Measurements from ENCODE around the gene EIF5B.

GRCh38 chr2:99299580-99299979, 37.6 kb upstream of the EIF5B start:
- TF ChIP-seq, protein P1, sequence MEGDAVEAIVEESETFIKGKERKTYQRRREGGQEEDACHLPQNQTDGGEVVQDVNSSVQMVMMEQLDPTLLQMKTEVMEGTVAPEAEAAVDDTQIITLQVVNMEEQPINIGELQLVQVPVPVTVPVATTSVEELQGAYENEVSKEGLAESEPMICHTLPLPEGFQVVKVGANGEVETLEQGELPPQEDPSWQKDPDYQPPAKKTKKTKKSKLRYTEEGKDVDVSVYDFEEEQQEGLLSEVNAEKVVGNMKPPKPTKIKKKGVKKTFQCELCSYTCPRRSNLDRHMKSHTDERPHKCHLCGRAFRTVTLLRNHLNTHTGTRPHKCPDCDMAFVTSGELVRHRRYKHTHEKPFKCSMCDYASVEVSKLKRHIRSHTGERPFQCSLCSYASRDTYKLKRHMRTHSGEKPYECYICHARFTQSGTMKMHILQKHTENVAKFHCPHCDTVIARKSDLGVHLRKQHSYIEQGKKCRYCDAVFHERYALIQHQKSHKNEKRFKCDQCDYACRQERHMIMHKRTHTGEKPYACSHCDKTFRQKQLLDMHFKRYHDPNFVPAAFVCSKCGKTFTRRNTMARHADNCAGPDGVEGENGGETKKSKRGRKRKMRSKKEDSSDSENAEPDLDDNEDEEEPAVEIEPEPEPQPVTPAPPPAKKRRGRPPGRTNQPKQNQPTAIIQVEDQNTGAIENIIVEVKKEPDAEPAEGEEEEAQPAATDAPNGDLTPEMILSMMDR (IDR thresholded peaks at IDR 0.05 in 4 of 5, conservative IDR thresholded peaks at IDR 0.05 in 1 of 5) = no peak
- no peak for TF ChIP-seq POLR2A (IDR thresholded peaks at IDR 0.05)

All from gastrocnemius medialis (tissue), 4 donors.